Suprapubic skin (tissue), 4 donors: ENCODE results near the gene GRIP2.

Experiments
- CTCF ChIP-seq, 2 donors: fragments of 200-600 bp in 1 of 2; fragments of 450-650 bp in 1 of 2; sonication (generic) in 1 of 2; IDR thresholded peaks; one replicate each; pipeline ENCODE4 v1.5.1; 2016 to 2019; ENCODE audit warnings: antibody characterized with exemption in 2 of 2, mild to moderate bottlenecking in 1 of 2, moderate library complexity in 1 of 2
- POLR2A ChIP-seq, 2 donors: fragments of 450-650 bp; IDR thresholded peaks; one replicate each; pipeline ENCODE4 v1.6.1; 2017; ENCODE audit warnings: antibody characterized with exemption in 2 of 2, mild to moderate bottlenecking in 2 of 2, moderate library complexity in 2 of 2
- POLR2AphosphoS5 ChIP-seq, 3 donors: sonication (generic); formaldehyde crosslinking; IDR thresholded peaks; one replicate each; pipeline ENCODE4 v1.6.1; 2017; ENCODE audit warnings: antibody characterized with exemption in 3 of 3

GRCh38 chr3:14539742-14540491 is at the start of gene GRIP2:
- TF ChIP-seq POLR2AphosphoS5 (IDR thresholded peaks at IDR 0.05) (no peak), CTCF (IDR thresholded peaks at IDR 0.05) (no peak), POLR2A (IDR thresholded peaks at IDR 0.05) (no peak)
